K562 treated with DMSO at 1 percent for 12 hours (cell line): ENCODE measurements around the gene TARS3. TPM values are rescaled to one million over a fixed set of nuclear protein-coding genes. Genes with fewer than 3 reads are reported as not detected.

Experiments
- total RNA-seq: library from RNA; unstranded; fragments of 300-600 nt; gene quantifications from 2 replicates; pipeline ENCODE4 v1.2.3, GENCODE V29; 2022; ENCODE audit not compliant: insufficient read depth

The TARS3 gene
- total RNA-seq: 4.9 and 9.6 TPM in 2 replicates

GRCh38 chr15:101723874-101724674, at the start of gene TARS3:
Gene TARS3 (minus strand): TSS chr15:101724473. CDS start chr15:101724387, 86 bp downstream.

DNA sequence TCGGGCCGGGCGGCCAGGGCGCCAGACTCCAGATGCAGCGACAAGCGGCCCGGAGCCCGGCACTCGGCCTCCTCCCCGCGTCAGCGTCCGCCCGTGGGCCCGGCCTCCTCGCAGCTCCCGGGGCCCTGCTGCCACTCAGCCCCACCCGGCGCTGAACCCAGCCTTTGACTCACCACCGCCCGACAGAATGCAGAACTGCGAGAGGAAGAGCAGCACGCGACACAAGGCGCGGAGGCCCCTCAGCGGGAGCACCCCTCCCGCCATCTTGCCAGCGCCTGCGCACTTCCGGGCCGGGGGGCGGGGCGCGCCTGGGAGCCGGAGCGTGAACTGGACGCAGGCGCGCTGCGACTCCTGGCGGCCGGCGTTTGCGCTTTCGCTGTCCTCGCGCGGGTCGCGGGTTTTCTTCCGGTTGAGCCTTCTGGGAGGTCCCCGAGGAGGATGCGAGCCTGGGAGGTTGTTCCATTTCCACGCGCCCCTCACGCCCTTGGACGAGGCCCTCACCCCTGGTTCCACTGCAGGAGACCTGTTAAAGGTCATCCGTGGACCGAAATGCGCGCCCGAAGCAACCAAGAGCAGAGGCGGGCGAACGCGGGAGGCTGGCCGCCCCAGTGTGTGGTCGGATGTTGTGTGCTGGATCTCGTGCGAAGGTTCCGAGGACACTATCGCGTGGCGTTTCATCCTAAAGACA, 72.0 kb downstream of the TARS3 start, which contains the start of gene TM2D3:
Gene TM2D3 (minus strand): TSS at position 284 of the 688 bp plus-strand sequence. CDS start 20 bp downstream, at position 264.

Other genes starting within 250 kb of the TARS3 start
- 9.1 and 12.0 TPM in 2 replicates for gene PCSK6, start 234.8 kb downstream of the TARS3 start, total RNA-seq
- 25.0 and 43.4 TPM in 2 replicates for gene TM2D3, start 72.1 kb downstream of the TARS3 start, total RNA-seq
- not detected in 2 replicates for gene OR4F6, start 79.0 kb upstream of the TARS3 start, total RNA-seq
- not detected in 2 replicates for gene OR4F15, start 87.7 kb upstream of the TARS3 start, total RNA-seq